Measurements from ENCODE around the gene PTPRN2.
"Not testable (repeated sequence)": the region's sequence is repeated elsewhere in the genome, so short reads cannot be mapped to it uniquely, and the experiment has no call there.

The PTPRN2 gene

DNA sequence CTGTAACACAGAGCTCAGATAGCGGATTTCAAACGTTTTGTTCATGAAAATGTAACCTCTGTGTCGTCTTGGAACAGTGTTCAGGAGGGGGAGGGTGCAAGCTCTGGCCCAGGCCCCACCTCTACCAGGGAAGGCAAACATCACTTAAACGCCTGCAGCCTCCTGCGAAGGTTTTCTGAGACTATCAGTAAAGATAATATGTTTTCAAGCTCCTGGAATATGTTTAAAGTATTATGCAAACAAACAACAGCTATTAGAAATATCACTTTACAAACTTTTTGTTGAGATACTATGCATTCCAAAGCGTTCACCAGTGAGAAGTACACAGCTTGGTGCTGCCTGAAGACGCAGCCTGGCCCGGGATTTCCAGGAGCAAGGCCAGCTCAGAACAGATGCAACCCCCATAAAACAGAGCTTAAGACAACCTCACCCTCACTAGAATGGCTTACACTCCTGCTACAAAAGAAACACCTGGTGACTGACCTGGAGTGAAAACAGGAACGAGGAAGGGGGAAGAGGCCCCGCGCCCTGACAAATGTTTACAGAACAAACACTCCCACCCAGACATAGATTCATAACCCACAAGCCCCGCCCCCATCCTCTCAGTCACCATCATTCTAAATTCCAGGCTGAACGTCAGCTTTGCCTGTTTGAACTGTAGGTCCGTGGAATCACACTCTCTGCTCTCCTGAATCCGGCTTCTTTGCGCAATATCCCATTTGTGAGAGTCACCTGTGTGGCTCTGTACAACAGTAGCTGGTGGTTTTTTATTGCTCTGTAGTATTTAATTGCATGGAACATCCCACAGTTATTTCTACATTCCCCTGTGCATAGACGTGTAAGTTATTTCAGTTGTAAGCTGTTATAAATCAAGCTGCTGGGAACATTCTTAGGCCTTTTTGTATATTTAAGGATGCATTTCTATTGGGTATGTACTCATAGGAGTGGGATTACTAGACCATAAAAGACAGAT lies 155.0 kb downstream of the PTPRN2 start:
- Mint-ChIP-seq H3K27ac (no peak overlapping the region), H3K4me1 (ENCODE audit: low read depth in 2 of 2) (peaks cover 0 to 3% of the 10 kb centered on the region in 2 donors), H3K27me3 (peaks cover 27 to 69% of the 10 kb centered on the region in 2 donors), H3K36me3 (ENCODE audit: insufficient read depth) (peaks cover 2% of the 10 kb centered on the region), H3K4me3 (no peak overlapping the region), H3K9me3 (no peaks in the 10 kb centered on the region)
- no peak for ATAC-seq (replicated peaks)
- no peak for DNase-seq

DNA sequence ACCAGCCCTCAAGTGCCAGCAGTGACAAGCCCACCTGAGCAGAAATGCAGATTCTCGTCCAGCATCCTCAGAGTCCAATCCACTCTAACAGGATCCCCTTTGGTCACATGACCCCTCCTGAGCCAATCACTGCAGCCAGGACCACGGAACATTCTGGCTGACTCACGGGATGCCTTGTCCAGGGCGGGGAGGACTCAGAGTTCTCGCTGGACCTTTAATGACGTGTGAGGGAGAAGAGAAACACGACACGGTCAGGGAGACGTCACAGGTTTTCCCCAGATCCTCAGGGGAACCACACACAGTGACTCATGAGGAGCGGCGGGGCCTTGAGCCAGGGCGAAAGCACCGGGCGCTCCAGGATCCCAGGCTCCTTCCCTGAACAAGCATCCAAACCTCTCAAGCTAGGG lies 155.7 kb downstream of the PTPRN2 start:
- ATAC-seq (replicated peaks): no peak
- no peak for DNase-seq

DNA sequence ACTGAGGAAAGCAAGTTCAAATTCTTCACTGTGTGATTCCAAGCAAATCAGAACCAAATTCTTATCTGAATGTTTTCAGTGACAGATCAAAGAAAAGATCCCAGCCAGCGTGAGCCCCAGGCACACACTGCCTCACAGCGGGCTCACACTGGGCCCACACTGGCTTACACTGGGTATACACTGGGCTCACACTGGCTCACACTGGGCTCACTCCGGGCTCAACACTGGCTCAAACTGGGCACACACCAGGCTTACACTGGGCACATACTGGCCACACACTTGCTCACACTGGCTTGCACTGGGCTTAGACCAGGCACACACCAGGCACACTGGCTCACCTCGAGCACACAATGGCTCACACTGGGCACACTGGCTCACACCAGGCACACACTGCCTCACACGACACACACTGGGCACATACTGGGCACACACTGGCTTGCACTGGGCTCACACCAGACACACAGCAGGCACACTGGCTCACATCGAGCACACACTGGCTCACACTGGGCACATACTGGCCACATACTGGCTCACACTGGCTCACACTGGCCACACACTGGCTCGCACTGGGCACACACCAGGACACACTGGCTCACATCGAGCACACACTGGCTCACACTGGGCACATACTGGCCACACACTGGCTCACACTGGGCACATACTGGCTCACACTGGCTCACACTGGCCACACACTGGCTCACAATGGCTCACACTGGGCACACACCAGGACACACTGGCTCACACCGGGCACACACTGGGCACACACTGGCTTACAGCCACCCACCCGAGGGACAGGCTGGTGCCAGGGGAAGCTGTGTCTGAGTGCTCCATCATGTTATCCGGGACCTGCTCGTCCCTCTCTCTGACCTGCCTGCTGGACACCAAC lies 156.3 kb downstream of the PTPRN2 start:
- Mint-ChIP-seq H3K4me1 (ENCODE audit: low read depth in 2 of 2) (peaks cover 0 to 3% of the 10 kb centered on the region in 2 donors), H3K4me3 (no peak overlapping the region), H3K9me3 (no peaks in the 10 kb centered on the region), H3K27me3 (peaks cover 17 to 60% of the 10 kb centered on the region in 2 donors), H3K36me3 (ENCODE audit: insufficient read depth) (no peaks in the 10 kb centered on the region), H3K27ac (no peak overlapping the region)
- no peak for ATAC-seq (replicated peaks)
- no peak for DNase-seq

More for the DNA sequence above, 155.7 kb downstream of the PTPRN2 start:
- Mint-ChIP-seq H3K36me3 (ENCODE audit: insufficient read depth) (no peaks in the 10 kb centered on the region), H3K27me3 (peaks cover 21 to 62% of the 10 kb centered on the region in 2 donors), H3K9me3 (no peaks in the 10 kb centered on the region), H3K4me3 (no peak overlapping the region), H3K4me1 (ENCODE audit: low read depth in 2 of 2) (peaks cover 0 to 3% of the 10 kb centered on the region in 2 donors), H3K27ac (no peak overlapping the region)

DNA sequence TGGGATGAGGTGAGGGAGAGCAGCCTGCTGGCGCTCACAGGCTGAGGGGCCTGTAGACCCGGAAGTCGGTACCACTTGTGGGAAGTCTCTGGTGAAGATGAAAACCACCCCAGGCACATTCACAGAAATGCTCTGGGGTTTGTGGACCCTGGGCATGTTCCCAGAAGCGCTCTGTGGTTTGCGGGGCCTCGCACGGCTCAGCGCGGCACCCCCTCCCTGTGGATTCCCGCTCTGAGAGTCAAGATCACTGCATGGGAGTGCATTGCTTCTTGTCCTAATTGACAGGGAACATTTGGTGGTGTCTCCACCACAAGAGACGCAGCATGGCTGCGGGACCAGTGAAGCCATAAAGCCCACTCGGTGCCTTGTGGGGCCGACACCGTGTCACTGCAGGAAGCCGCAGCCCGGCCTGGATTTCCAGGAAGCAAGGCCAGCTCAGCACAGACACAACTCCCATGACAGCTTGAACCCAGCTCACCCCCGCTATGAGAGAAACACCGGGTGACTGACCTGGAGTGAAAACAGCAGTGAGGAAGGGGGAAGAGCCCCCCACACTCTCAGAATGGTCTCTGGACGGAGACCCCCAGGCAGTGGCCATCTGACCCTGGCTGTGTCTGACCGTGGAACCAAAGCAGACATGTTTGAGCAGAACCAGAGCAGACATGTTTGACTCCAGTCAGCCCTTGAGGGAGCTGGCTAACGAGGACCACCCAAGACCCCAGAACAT lies 157.2 kb downstream of the PTPRN2 start:
- peaks cover 0 to 3% of the 10 kb centered on the region in 2 donors for H3K4me1 Mint-ChIP-seq (ENCODE audit: low read depth in 2 of 2)

DNA sequence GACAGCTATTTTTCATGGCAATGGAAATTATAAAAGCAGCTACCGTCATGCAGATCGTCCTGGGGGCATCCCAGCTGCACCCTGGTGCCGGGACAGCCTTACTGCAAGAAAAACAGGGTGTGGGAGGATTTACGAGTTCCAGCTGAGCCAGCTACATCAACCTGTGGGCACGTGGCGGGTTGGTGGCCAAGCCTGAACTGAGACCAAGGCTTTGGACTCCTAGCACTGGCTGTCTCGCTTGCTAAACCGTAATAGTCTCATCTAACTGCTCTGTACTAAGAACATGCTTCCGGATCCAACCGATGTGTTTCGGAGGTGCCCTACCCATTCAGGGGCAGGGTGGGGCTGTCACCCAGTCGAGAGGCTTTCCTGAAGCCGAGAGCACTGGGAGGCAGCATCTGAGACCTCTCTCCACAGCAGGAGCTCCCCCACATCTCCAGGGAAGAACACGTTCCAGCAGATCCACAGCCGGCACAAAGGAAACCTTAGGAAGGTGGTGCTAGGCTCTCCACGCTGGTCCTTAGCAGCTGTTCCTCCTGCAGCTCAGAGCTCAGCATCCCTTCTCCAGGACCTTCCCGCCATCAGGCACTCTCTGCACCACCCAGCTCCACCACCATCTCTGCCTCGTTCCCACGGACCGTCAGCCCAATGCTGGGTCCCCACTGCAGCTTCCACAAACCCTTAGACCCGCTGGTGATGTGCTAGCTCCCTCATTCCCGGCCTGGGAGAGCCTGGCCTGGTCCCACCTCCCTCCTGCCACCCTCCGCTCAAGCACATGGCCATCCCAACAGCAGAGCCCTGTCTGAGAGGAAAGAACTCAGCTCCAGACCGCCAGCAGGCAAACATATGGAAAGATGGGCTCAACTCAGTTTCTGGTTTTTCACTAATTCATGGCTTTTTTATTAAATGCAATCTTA lies 158.5 kb downstream of the PTPRN2 start:
- H3K4me1 Mint-ChIP-seq (ENCODE audit: low read depth in 2 of 2): peaks cover 0 to 3% of the 10 kb centered on the region in 2 donors
- ATAC-seq (replicated peaks): no peak
- no peaks in the 10 kb centered on the region for H3K36me3 Mint-ChIP-seq (ENCODE audit: insufficient read depth)
- no peak for DNase-seq
- H3K27me3 Mint-ChIP-seq: peaks cover 7 to 45% of the 10 kb centered on the region in 2 donors
- H3K27ac Mint-ChIP-seq: no peak overlapping the region
- H3K9me3 Mint-ChIP-seq: no peaks in the 10 kb centered on the region
- H3K4me3 Mint-ChIP-seq: no peak overlapping the region

More for the DNA sequence above, 157.2 kb downstream of the PTPRN2 start:
- ATAC-seq (replicated peaks) (no peak), DNase-seq (no peak)
- Mint-ChIP-seq H3K9me3 (no peaks in the 10 kb centered on the region), H3K27ac (no peak overlapping the region), H3K36me3 (ENCODE audit: insufficient read depth) (no peaks in the 10 kb centered on the region), H3K4me3 (no peak overlapping the region), H3K27me3 (peaks cover 8 to 53% of the 10 kb centered on the region in 2 donors)

DNA sequence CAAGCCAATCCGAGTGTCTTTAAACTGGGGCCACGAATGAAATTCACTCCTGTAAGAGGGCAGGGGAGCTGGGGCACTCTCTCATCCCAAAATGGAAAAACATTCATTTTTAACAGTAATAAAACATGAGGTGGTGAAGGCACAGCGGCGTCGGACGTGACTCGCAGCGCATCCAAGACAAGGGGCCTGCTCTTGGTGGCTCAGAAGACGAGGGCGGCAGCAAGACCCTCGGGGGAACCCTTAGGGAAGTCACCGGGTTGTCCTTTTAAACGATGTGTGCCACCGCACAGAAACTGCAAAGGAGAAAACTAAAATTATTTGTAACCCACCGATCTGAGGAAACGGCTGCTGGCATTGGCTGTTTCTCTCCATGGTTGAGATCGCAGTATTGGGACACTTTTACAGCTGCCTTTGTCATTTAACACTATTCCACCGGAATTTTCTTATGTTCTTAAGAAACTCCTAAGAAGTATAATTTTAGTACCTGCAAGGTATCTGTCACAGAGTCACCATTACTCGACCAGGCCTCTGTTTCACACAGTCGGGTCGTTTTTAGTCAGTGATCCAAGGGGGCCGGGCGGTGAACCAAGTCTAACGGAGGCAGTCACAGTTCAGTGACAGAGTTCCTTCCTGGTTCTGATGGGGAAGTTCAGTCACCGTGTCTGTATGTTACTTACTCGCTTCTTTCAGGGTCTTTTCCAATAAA lies 159.3 kb downstream of the PTPRN2 start:
- no peak overlapping the region for H3K4me3 Mint-ChIP-seq
- DNase-seq (no peak), ATAC-seq (replicated peaks) (no peak)
- H3K4me1 Mint-ChIP-seq (ENCODE audit: low read depth in 2 of 2): peaks cover 0 to 3% of the 10 kb centered on the region in 2 donors
- H3K9me3 Mint-ChIP-seq: no peaks in the 10 kb centered on the region
- no peaks in the 10 kb centered on the region for H3K36me3 Mint-ChIP-seq (ENCODE audit: insufficient read depth)
- H3K27ac Mint-ChIP-seq: no peak overlapping the region
- H3K27me3 Mint-ChIP-seq: peaks cover 14 to 45% of the 10 kb centered on the region in 2 donors

DNA sequence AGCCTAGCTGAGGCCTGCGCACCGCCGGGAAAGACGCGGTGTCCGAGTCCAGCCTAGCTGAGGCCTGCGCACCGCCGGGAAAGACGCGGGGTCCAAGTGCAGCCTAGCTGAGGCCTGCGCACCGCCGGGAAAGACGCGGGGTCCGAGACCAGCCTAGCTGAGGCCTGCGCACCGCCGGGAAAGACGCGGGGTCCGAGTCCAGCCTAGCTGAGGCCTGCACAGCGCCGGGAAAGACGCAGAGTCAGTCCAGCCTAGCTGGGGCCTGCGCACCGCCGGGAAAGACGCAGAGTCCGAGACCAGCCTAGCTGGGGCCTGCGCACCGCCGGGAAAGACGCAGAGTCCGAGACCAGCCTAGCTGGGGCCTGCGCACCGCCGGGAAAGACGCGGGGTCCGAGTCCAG lies 161.9 kb downstream of the PTPRN2 start:
- H3K9me3 Mint-ChIP-seq; ATAC-seq (replicated peaks); H3K36me3 Mint-ChIP-seq (ENCODE audit: insufficient read depth); H3K4me1 Mint-ChIP-seq (ENCODE audit: low read depth in 2 of 2); H3K27ac Mint-ChIP-seq; DNase-seq; H3K4me3 Mint-ChIP-seq: not testable (repeated sequence)
- H3K27me3 Mint-ChIP-seq: peaks cover 19 to 20% of the 10 kb centered on the region in 2 donors

DNA sequence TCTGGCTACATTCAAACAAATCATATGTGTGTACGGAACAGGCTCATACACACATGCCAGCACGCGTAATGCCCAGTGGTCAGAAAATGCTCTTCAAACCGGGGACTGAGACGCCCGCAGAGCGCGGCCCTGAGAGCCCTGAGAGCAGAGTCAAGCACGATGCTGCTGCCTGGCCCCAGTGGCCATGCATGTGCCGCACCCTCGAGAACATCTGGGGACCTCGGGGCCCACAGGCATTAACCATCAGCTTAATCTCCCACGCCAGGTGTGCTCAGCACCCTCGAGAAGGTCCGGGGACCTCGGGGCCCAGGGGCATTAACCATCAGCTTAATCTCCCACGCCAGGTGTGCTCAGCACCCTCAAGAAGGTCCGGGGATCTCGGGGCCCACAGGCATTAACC lies 163.1 kb downstream of the PTPRN2 start:
- H3K4me1 Mint-ChIP-seq (ENCODE audit: low read depth in 2 of 2): no peaks in the 10 kb centered on the region
- H3K36me3 Mint-ChIP-seq (ENCODE audit: insufficient read depth): no peaks in the 10 kb centered on the region
- H3K27me3 Mint-ChIP-seq: peaks cover 8 to 18% of the 10 kb centered on the region in 2 donors
- H3K27ac Mint-ChIP-seq: no peak overlapping the region
- H3K9me3 Mint-ChIP-seq: no peaks in the 10 kb centered on the region
- no peak for DNase-seq
- no peak overlapping the region for H3K4me3 Mint-ChIP-seq
- ATAC-seq (replicated peaks): no peak

DNA sequence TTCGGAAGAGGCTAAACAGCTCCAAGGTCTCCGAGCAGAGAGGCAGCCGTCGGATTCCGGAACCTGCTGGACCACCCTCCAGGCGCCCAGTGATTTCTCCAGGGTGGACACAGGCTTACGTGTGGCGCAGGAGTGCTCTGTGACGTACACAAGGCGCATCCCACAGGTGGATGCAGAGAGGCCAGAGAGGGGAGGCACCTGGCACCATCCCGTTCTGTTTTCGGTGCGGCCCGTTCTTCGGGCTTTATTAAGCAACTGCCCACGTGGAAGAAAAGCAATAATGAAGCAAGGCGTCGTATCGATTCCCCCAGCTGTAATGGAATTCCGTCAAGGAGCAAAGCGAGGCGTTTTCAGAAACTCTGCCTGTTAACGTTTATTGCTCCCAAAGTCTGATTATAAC lies 163.6 kb downstream of the PTPRN2 start:
- Mint-ChIP-seq H3K27ac (no peak overlapping the region), H3K9me3 (no peaks in the 10 kb centered on the region), H3K27me3 (peaks cover 3 to 13% of the 10 kb centered on the region in 2 donors), H3K4me3 (no peak overlapping the region), H3K36me3 (ENCODE audit: insufficient read depth) (no peaks in the 10 kb centered on the region), H3K4me1 (ENCODE audit: low read depth in 2 of 2) (no peaks in the 10 kb centered on the region)
- ATAC-seq (replicated peaks): no peak
- no peak for DNase-seq

DNA sequence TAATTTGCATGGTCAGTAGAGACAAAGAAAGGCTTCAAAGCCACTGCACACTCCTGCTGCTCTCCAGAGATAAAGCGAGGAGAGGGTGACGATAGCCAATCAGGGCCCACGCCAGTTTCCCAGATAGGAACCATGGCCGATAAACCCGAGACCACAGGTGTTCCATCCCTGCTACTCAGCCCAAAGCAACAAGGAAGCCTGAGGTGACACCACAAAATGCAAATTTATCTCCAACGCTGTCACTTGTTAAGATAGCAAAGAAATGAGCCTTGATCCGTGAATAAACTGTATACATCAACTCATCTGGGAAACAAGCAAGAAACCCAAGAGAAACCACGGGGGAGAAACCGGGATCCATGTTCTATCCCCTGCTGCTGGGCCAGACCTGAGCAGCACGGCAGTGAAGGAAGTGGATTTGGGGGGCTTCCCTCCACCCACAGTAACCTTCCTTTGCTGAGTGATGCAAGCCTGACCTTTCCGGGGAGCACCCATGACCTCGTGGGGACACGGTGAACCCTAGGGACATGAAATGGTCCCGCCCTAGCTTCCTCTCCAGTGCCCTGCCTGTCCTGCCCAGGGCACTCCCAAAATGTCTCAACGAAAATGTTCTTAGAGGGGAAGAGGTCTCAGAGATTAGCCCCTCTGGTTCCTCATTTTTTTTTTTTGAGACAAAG lies 164.6 kb downstream of the PTPRN2 start:
- DNase-seq (no peak), ATAC-seq (replicated peaks) (no peak)
- H3K9me3 Mint-ChIP-seq: peaks cover 0 to 4% of the 10 kb centered on the region in 2 donors
- no peak overlapping the region for H3K27ac Mint-ChIP-seq
- H3K27me3 Mint-ChIP-seq: peaks cover 0 to 13% of the 10 kb centered on the region in 2 donors
- no peaks in the 10 kb centered on the region for H3K36me3 Mint-ChIP-seq (ENCODE audit: insufficient read depth)
- no peak overlapping the region for H3K4me3 Mint-ChIP-seq
- H3K4me1 Mint-ChIP-seq (ENCODE audit: low read depth in 2 of 2): no peaks in the 10 kb centered on the region

DNA sequence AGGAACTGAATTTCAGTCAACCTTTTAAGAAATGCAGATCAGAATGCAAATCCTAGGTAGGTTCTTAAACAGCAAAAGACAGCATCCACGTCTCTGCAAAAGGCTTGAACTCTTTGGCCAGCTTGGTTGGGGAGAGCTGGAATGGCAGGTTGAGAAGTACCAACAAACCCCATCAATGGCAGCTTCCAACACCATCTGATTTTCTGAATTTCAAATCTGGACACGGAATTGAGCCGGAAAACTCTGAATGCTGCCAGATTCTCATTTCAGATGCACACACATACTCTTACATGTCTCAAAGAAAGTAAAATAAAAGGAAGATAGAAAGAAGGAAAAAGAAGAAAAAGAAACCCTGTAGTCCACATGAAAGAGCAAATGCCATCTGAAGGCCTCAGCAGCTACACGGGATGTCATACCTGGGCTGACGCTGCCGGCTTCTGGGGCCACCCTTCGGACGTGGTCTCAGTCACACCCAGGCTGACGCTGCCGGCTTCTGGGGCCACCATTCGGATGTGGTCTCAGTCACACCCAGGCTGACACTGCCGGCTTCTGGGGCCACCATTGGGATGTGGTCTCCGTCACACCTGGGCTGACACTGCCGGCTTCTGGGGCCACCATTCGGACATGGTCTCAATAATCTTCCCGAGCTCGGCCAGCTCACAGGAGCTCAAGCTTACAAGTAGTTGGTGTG lies 165.3 kb downstream of the PTPRN2 start:
- peaks cover 0 to 13% of the 10 kb centered on the region in 2 donors for H3K27me3 Mint-ChIP-seq
- no peak overlapping the region for H3K27ac Mint-ChIP-seq
- H3K4me1 Mint-ChIP-seq (ENCODE audit: low read depth in 2 of 2): no peaks in the 10 kb centered on the region
- ATAC-seq (replicated peaks) (no peak), DNase-seq (no peak)
- no peaks in the 10 kb centered on the region for H3K36me3 Mint-ChIP-seq (ENCODE audit: insufficient read depth)
- no peak overlapping the region for H3K4me3 Mint-ChIP-seq
- H3K9me3 Mint-ChIP-seq: peaks cover 0 to 8% of the 10 kb centered on the region in 2 donors

All from effector memory CD8-positive, alpha-beta T cell (primary cell).